HG03064 (cell line): ENCODE data around the gene OLFML2B.

Experiments used
- ATAC-seq: cut with Tn5 transposase; IDR thresholded peaks from one replicate; pipeline ENCODE4 v1.9.1; 2021; ENCODE audit warnings: low read depth; ENCODE audit not compliant: unreplicated experiment

OLFML2B gene

DNA sequence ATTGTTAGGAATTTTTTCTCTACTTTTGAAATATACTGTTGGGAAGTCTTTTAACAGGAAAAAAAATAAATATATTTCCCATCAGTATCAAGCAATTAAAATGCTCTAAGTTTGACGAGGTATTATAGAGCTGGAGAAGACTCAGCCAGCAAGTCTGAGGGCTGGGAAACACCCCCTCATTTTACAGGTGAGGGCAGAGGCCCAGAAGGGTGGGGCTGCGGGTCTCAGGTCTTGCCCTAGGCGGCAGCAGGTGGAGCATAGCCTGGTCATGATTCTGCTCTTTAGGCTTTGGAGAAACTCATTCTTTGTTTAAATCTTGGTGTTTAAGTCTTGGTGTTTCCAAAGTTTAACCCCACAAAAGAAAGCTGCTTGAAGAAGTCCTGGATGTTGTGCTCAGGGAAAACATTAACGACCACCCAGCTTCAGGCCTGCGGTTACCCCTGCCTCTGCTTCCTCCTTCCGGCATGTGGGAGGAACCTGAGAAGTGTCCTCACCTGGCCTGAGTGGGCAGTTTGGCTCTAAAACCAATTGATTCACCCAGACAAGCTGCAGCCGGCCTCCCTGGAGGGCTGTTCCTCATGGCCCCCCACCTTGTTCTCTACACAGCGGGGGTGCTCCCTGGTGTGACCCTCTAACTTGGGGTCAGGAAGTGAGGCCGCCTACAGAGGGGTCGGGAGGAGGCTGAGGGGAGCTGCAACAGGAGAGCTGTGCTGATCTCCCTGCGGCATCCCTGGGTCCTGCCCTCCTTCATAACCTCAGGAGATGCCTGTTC is 41.7 kb downstream of the OLFML2B start:
- no peak for ATAC-seq

DNA sequence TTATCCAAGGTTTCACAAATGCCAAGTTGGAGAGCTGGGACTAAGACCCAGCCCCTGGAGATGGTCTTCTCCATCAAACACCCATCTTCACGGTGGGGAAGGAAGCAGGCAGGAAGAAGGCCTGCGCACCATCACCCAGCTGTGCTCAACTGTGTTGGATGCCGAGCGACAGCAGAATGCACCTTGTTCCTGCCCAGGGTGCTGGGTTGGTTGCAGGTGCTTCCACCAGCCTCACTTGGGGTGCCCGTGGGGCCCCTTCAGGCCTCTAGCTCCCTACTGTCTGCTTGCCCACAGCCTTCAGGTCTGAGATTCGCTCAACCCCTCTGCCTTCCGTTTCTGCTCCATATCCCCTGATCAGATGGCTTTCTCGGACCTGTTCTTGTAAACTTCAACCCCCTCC is 42.5 kb downstream of the OLFML2B start:
- ATAC-seq: no peak

- ATAC-seq: no peak
Measured at GRCh38 chr1:161978011-161978790, 45.5 kb downstream of the OLFML2B start.

- ATAC-seq: no peak
Measured at GRCh38 chr1:161973924-161974845, 49.5 kb downstream of the OLFML2B start.

DNA sequence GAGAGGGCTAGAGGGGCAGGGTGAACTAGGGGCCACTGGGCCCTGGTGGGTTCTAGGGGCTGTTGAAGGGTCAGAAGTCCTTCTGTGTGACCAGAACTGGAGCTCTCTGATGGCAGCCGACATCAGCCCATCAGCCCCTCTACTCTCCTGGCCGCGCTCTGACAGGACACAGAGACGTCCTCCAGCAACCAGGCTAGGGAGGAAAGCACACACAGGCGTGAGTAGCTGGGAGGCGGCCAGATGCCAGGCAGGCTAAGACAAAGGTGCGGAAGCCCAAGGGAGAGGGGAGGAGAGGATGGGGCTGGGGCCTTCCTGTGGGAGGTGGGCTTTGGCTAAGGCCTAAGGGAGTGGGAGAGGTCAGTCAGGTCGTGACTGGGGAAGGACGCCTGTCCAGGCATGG is 50.8 kb downstream of the OLFML2B start:
- no peak for ATAC-seq

GRCh38 chr1:161970633-161971032 is 53.0 kb downstream of the OLFML2B start:
- no peak for ATAC-seq

GRCh38 chr1:161970036-161970435 is 53.6 kb downstream of the OLFML2B start:
- ATAC-seq: no peak

GRCh38 chr1:161966067-161966466 is 57.6 kb downstream of the OLFML2B start:
- no peak for ATAC-seq

- peak; percentile 94 for ATAC-seq
Measured at GRCh38 chr1:161962091-161962887, 61.4 kb downstream of the OLFML2B start.

- no peak for ATAC-seq
Measured at GRCh38 chr1:161958425-161958824, 65.2 kb downstream of the OLFML2B start.

- ATAC-seq: no peak
Measured at GRCh38 chr1:161956930-161957329, 66.7 kb downstream of the OLFML2B start.

- no peak for ATAC-seq
Measured at GRCh38 chr1:161956097-161956496, 67.6 kb downstream of the OLFML2B start.

DNA sequence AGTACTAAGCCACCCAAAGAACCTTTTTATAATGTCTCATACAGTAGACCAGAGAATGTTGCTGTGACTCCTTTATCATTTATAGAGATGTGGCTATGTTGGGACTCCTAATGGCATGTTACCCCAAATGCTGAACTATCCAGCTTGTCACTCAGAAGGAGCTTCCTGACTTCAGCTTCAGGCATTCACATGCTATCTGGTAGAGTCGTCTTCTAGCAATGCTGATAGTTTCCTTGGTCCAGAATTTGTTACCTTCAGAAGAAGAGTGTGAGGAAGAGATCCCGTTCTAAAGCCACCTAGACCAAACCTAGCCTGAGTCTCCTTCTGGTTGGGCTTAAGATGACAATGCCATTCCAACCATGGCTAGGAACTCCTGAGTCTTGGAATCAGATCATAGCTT is 68.1 kb downstream of the OLFML2B start:
- no peak for ATAC-seq

DNA sequence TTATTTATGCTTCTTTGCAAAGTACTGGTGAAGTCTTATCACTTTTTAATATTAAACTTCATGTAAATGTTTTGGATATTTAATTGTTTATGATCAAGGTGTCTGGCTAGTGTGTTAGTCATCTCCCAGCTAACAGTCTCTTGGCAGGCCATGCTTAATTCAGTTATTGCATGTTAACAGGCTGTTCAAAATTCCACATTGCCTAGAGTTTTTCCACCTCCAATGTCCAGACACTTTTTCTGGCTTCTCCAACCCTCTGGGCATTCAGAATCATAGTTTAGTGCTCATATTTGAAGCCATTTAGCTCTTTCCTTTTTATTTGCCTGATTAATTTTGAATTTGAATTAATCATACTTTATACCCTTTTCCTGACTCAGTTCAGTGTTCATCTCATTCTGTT is 69.2 kb downstream of the OLFML2B start:
- no peak for ATAC-seq

DNA sequence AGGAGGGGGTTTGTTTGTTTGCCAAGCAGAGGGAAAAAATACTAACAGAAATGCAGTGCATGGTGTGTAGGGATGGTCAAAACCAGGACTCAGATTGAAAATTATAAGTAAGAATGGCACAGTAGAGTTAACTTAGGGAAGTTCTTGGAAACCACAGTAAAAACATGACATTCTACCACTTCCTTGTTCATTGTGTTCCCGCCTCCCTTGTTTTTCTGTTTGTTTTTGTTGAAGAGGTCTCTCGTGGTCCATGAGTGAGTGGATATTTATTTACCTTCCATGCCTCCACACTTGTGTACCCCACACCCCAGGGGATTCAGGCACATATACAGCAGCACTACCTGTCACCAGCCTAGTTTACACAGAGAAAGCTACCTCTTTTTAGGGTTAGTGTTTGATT is 69.6 kb downstream of the OLFML2B start:
- no peak for ATAC-seq

DNA sequence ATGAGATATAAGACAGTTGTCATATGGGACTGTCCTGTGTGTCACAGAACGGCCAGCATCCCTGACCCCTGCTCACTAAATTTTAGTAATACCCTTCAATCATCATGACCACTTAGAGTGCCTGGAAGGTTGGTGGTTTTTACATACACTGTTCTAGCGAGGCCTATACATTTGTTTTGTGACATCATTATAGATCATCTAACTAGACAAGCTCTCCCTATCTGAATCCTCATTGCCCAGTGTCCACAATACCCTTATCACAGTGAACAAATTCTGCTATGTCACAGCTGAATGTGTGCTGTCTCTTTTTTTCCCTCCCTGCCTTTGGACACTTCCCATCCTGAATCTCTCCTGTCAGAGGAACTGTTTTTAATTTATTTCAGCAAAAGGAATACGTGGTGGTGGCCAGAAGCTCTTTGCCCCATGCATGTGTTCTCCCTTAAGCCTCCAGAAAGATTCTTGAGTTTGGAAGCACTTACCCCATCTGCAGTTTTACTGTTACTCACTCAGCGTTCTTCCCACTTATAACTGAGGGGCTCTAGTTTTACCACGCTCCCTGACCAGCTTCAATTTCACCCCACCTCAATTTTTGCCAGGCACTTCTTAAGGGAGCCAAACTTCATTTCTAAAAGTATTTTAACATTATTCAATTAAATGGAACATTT is 70.3 kb downstream of the OLFML2B start:
- no peak for ATAC-seq

DNA sequence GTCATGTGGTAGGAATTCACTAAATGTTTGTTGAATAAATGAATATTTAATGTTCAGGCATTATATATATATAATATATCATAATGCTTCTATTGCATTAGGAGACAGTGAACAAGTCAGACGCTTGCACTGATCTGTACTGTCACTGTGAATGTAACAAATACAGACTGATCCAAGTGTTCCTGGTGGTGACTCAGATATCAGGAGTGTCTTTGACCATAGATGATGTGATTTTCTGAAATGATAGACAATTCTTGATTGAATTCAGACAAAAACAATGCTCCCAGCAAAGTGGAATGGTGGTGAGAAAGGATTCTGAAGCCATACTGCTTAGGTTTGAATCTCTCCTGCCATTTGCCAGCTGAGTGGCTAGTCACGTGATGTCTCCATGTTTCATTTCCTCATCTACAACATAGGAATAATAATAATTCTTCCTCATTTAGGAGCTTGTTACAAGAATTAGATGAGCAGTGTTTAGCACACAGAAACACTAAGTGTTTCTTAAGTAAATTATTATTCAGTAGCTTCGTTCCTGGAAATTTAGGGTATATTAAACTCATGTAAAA is 71.0 kb downstream of the OLFML2B start:
- ATAC-seq: no peak

- no peak for ATAC-seq
Measured at GRCh38 chr1:161951646-161952045, 72.0 kb downstream of the OLFML2B start.

GRCh38 chr1:161950377-161950776 is 73.3 kb downstream of the OLFML2B start:
- no peak for ATAC-seq
